Mammary epithelial cell (primary cell): ENCODE results near the gene JAM3.
A peak's percentile ranks its signal among the peaks of the same experiment; 100 is the strongest.

Source experiments
- EZH2 ChIP-seq: IDR thresholded peaks from 2 replicates; pipeline ENCODE4 v1.6.1; 2012; ENCODE audit warnings: low read length, inconsistent platforms, borderline replicate concordance
- TF ChIP-seq, protein P1 (sequence below), 2 donors: IDR thresholded peaks in 1 of 2; conservative IDR thresholded peaks in 1 of 2; 2 replicates each; pipeline ENCODE4 v1.5.1; 2011 to 2012; ENCODE audit warnings: inconsistent platforms in 2 of 2, low read length in 2 of 2, mild to moderate bottlenecking in 2 of 2, control low read depth in 1 of 2, low read depth in 1 of 2; ENCODE audit not compliant: insufficient read depth in 1 of 2; ENCODE audit errors: extremely low read depth in 1 of 2

GRCh38 chr11:134098566-134099184 is 29.8 kb downstream of the JAM3 start:
- TF ChIP-seq, protein P1, sequence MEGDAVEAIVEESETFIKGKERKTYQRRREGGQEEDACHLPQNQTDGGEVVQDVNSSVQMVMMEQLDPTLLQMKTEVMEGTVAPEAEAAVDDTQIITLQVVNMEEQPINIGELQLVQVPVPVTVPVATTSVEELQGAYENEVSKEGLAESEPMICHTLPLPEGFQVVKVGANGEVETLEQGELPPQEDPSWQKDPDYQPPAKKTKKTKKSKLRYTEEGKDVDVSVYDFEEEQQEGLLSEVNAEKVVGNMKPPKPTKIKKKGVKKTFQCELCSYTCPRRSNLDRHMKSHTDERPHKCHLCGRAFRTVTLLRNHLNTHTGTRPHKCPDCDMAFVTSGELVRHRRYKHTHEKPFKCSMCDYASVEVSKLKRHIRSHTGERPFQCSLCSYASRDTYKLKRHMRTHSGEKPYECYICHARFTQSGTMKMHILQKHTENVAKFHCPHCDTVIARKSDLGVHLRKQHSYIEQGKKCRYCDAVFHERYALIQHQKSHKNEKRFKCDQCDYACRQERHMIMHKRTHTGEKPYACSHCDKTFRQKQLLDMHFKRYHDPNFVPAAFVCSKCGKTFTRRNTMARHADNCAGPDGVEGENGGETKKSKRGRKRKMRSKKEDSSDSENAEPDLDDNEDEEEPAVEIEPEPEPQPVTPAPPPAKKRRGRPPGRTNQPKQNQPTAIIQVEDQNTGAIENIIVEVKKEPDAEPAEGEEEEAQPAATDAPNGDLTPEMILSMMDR (conservative IDR thresholded peaks at IDR 0.05 in 1 of 2, IDR thresholded peaks at IDR 0.05 in 1 of 2; ENCODE audit: extremely low read depth in 1 of 2, insufficient read depth in 1 of 2, low read depth in 1 of 2, low read length in 2 of 2): peak in 1 of 2 donors; percentile 57
- no peak for TF ChIP-seq EZH2
